Smooth muscle cell (in vitro differentiated cells): Measurements from ENCODE around the gene MYO1H. TPM values are rescaled to one million over a fixed set of nuclear protein-coding genes. Genes with fewer than 3 reads are reported as not detected.
A peak's percentile ranks its signal among the peaks of the same experiment; 100 is the strongest.

Experiments used
- DNase-seq: peaks from one replicate; lab custom pipeline; 2025; ENCODE audit not compliant: unreplicated experiment; lab: John Stamatoyannopoulos, UW
- H2AFZ ChIP-seq: fragments of 200-600 bp; sonication (generic); 2 replicates; pipeline ENCODE4 v1.6.0; 2016; ENCODE audit warnings: antibody characterized with exemption, low read depth, mild to moderate bottlenecking
- H3F3A ChIP-seq: fragments of 200-600 bp; sonication (generic); 2 replicates; pipeline ENCODE4 v1.6.0; 2017; ENCODE audit warnings: antibody characterized with exemption, low read depth
- H3K27ac ChIP-seq: fragments of 200-600 bp; sonication (generic); 2 replicates; pipeline ENCODE4 v1.5.1; 2016; ENCODE audit warnings: low read depth, mild to moderate bottlenecking
- H3K27me3 ChIP-seq: fragments of 200-600 bp; sonication (generic); 2 replicates; pipeline ENCODE4 v1.6.1; 2016; ENCODE audit warnings: low read depth, mild to moderate bottlenecking
- H3K36me3 ChIP-seq: fragments of 200-600 bp; sonication (generic); 2 replicates; pipeline ENCODE4 v1.5.1; 2016; ENCODE audit warnings: low read depth
- H3K4me1 ChIP-seq: fragments of 200-600 bp; sonication (generic); 2 replicates; pipeline ENCODE4 v1.5.1; 2016; ENCODE audit warnings: low read depth
- H3K4me2 ChIP-seq: fragments of 200-600 bp; sonication (generic); 2 replicates; pipeline ENCODE4 v1.6.0; 2016; ENCODE audit warnings: mild to moderate bottlenecking
- H3K4me3 ChIP-seq: fragments of 200-600 bp; sonication (generic); 2 replicates; pipeline ENCODE4 v1.5.1; 2016; ENCODE audit warnings: mild to moderate bottlenecking
- H3K79me2 ChIP-seq: fragments of 200-600 bp; sonication (generic); 2 replicates; pipeline ENCODE4 v1.6.0; 2016; ENCODE audit warnings: low read depth, mild to moderate bottlenecking
- H3K9ac ChIP-seq: fragments of 200-600 bp; sonication (generic); 2 replicates; pipeline ENCODE4 v1.6.0; 2016; ENCODE audit warnings: low read depth
- H3K9me3 ChIP-seq: fragments of 200-600 bp; sonication (generic); replicated peaks from 2 replicates; pipeline ENCODE4 v1.5.1; 2016; ENCODE audit warnings: low read depth
- H4K20me1 ChIP-seq: fragments of 200-600 bp; sonication (generic); 2 replicates; pipeline ENCODE4 v1.6.0; 2016; ENCODE audit warnings: low read depth
- CTCF ChIP-seq: fragments of 200-600 bp; sonication (generic); IDR thresholded peaks from 2 replicates; pipeline ENCODE4 v1.5.1; 2017; ENCODE audit warnings: borderline replicate concordance, mild to moderate bottlenecking, antibody characterized with exemption; ENCODE audit not compliant: insufficient read depth, poor library complexity, severe bottlenecking
- WGBS: methylation state at CpG from one replicate; pipeline ENCODE4 v1.1.7; 2016; ENCODE audit warnings: low lambda C conversion rate; 5-methylcytosine and 5-hydroxymethylcytosine counted together
- polyA plus RNA-seq: library from polyadenylated mRNA; unstranded; fragments of >200 nt; fragmentation: Nextera tagmentation; extraction: Ambion mirVana; gene quantifications from 2 replicates; pipeline ENCODE4 v1.2.1, GENCODE V29; 2016
- total RNA-seq: library from RNA; depleted of rRNA; stranded (reverse); fragments of >200 nt; gene quantifications from 2 replicates; pipeline ENCODE4 v1.2.3, GENCODE V29; 2014

The MYO1H gene
- total and polyA plus RNA-seq, 2 experiments from 2014 or later: 0.03 to 2.3 TPM

- H3K79me2 ChIP-seq: no peaks in the 10 kb centered on the region
- peaks cover 3% of the 10 kb centered on the region for H3K27me3 ChIP-seq
- H3K9ac ChIP-seq: no peak overlapping the region
- H3K9me3 ChIP-seq: no peaks in the 10 kb centered on the region
- peak; percentile 58 for TF ChIP-seq CTCF
- WGBS: 40% methylated on average over 8 of the region's 8 CpGs
- H3K36me3 ChIP-seq: no peaks in the 10 kb centered on the region
- H3K4me2 ChIP-seq: no peak overlapping the region
- H3K4me3 ChIP-seq: no peak overlapping the region
- DNase-seq: no peak
- H3F3A ChIP-seq: no peaks in the 10 kb centered on the region
- no peaks in the 10 kb centered on the region for H4K20me1 ChIP-seq
- H2AFZ ChIP-seq: no peak overlapping the region
- no peak overlapping the region for H3K27ac ChIP-seq
- no peaks in the 10 kb centered on the region for H3K4me1 ChIP-seq
Measured at GRCh38 chr12:109385339-109386058, 37.8 kb downstream of the MYO1H start.

GRCh38 chr12:109386059-109386433 is 38.3 kb downstream of the MYO1H start:
- H3K79me2 ChIP-seq: no peaks in the 10 kb centered on the region
- no peaks in the 10 kb centered on the region for H3K4me1 ChIP-seq
- no peak for TF ChIP-seq CTCF

GRCh38 chr12:109387425-109388166 is 39.9 kb downstream of the MYO1H start:
- DNase-seq: no peak
- H3K4me1 ChIP-seq: no peaks in the 10 kb centered on the region
- peaks cover 4% of the 10 kb centered on the region for H3K27me3 ChIP-seq
- 77% methylated on average over 9 of the region's 9 CpGs for WGBS
- H4K20me1 ChIP-seq: no peaks in the 10 kb centered on the region
- no peak overlapping the region for H3K4me3 ChIP-seq
- no peaks in the 10 kb centered on the region for H3K79me2 ChIP-seq
- H3K27ac ChIP-seq: no peak overlapping the region
- H3K9me3 ChIP-seq: no peaks in the 10 kb centered on the region
- H3K9ac ChIP-seq: no peak overlapping the region
- no peaks in the 10 kb centered on the region for H3K36me3 ChIP-seq
- H3F3A ChIP-seq: no peaks in the 10 kb centered on the region
- no peak overlapping the region for H3K4me2 ChIP-seq
- no peak overlapping the region for H2AFZ ChIP-seq
- peak; percentile 45 for TF ChIP-seq CTCF

More at GRCh38 chr12:109386059-109386433, 38.3 kb downstream of the MYO1H start:
- no peak overlapping the region for H3K4me2 ChIP-seq
- no peaks in the 10 kb centered on the region for H4K20me1 ChIP-seq
- H2AFZ ChIP-seq: no peak overlapping the region
- DNase-seq: no peak
- H3K9me3 ChIP-seq: no peaks in the 10 kb centered on the region
- no peak overlapping the region for H3K27ac ChIP-seq
- no peak overlapping the region for H3K4me3 ChIP-seq
- H3F3A ChIP-seq: no peaks in the 10 kb centered on the region
- H3K9ac ChIP-seq: no peak overlapping the region
- peaks cover 3% of the 10 kb centered on the region for H3K27me3 ChIP-seq
- no peaks in the 10 kb centered on the region for H3K36me3 ChIP-seq
- WGBS: 68% methylated on average over 5 of the region's 5 CpGs
